DOHH2 (cell line): ENCODE results near the gene CASS4.

ENCODE experiments used
- CTCF ChIP-seq: fragments of 200-600 bp; sonication (generic); IDR thresholded peaks from one replicate; pipeline ENCODE4 v1.5.1; 2014; ENCODE audit warnings: antibody characterized with exemption, mild to moderate bottlenecking, low read depth, low read length; ENCODE audit not compliant: poor library complexity, severe bottlenecking
- EZH2phosphoT487 ChIP-seq: fragments of 200-600 bp; sonication (generic); IDR thresholded peaks from 2 replicates; pipeline ENCODE4 v1.6.1; 2017; ENCODE audit warnings: borderline replicate concordance, mild to moderate bottlenecking, antibody characterized with exemption, low read length, moderate library complexity, mixed read lengths

GRCh38 chr20:56382696-56383095 lies 29.4 kb upstream of the CASS4 start:
- no peak for TF ChIP-seq CTCF
- TF ChIP-seq EZH2phosphoT487: no peak
